Duodenal mucosa (tissue), 2 donors: ENCODE results near the gene KCTD4.

Source experiments
- H3K27ac ChIP-seq: one replicate; pipeline ENCODE4 v1.7.0; 2013; ENCODE audit warnings: low read depth, low read length
- H3K27me3 ChIP-seq, 2 donors: one replicate each; pipeline ENCODE4 v1.7.0; 2013; ENCODE audit warnings: low read length in 2 of 2, control low read depth in 1 of 2; ENCODE audit not compliant: insufficient read depth in 2 of 2, control insufficient read depth in 1 of 2
- H3K36me3 ChIP-seq, 2 donors: one replicate each; pipeline ENCODE4 v1.7.0; 2013; ENCODE audit warnings: low read length in 2 of 2, control low read depth in 1 of 2; ENCODE audit not compliant: insufficient read depth in 2 of 2, control insufficient read depth in 1 of 2
- H3K4me1 ChIP-seq, 2 donors: one replicate each; pipeline ENCODE4 v1.7.0; 2013; ENCODE audit warnings: low read length in 2 of 2, control low read depth in 1 of 2; ENCODE audit not compliant: insufficient read depth in 2 of 2, control insufficient read depth in 1 of 2
- H3K4me3 ChIP-seq, 2 donors: one replicate each; pipeline ENCODE4 v1.7.0; 2013; ENCODE audit warnings: low read length in 2 of 2, low read depth in 1 of 2
- H3K9ac ChIP-seq, 2 donors: one replicate each; pipeline ENCODE4 v1.7.0; 2013; ENCODE audit warnings: low read length in 2 of 2, low read depth in 1 of 2
- H3K9me3 ChIP-seq, 2 donors: one replicate each; pipeline ENCODE4 v1.7.0; 2013; ENCODE audit warnings: low read length in 2 of 2, control low read depth in 1 of 2; ENCODE audit not compliant: control insufficient read depth in 1 of 2

KCTD4 gene

DNA sequence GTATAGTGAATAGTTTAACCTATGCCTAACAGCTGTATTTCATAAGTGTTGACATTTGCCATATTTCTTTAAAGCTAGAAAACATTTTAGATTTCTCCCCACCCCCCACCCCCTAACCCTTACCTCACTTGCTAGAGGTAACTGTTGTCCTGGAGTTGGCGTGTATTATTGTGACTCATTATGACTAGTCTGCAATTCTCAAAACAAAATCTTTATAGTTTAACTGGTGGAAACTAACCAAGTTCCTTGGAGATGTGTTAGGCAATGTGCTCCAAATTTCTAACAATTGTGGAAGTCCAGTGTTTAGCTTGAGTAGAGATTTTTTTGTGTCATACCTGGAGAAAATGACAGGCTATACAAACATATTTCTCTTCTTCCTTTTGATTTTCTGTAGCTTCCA, 38.0 kb downstream of the KCTD4 start:
- Histone ChIP-seq H3K9ac (no peak overlapping the region), H3K4me1 (peaks cover 0 to under 1% of the 10 kb centered on the region in 2 donors), H3K27ac (no peak overlapping the region), H3K36me3 (peaks cover 0 to 6% of the 10 kb centered on the region in 2 donors), H3K9me3 (no peaks in the 10 kb centered on the region), H3K4me3 (no peak overlapping the region), H3K27me3 (no peaks in the 10 kb centered on the region)

GRCh38 chr13:45162194-45162593, 38.7 kb downstream of the KCTD4 start:
- Histone ChIP-seq H3K4me3 (no peak overlapping the region), H3K9ac (no peak overlapping the region), H3K27me3 (no peaks in the 10 kb centered on the region), H3K36me3 (peaks cover 0 to 6% of the 10 kb centered on the region in 2 donors), H3K27ac (no peak overlapping the region), H3K9me3 (no peaks in the 10 kb centered on the region), H3K4me1 (no peaks in the 10 kb centered on the region)

DNA sequence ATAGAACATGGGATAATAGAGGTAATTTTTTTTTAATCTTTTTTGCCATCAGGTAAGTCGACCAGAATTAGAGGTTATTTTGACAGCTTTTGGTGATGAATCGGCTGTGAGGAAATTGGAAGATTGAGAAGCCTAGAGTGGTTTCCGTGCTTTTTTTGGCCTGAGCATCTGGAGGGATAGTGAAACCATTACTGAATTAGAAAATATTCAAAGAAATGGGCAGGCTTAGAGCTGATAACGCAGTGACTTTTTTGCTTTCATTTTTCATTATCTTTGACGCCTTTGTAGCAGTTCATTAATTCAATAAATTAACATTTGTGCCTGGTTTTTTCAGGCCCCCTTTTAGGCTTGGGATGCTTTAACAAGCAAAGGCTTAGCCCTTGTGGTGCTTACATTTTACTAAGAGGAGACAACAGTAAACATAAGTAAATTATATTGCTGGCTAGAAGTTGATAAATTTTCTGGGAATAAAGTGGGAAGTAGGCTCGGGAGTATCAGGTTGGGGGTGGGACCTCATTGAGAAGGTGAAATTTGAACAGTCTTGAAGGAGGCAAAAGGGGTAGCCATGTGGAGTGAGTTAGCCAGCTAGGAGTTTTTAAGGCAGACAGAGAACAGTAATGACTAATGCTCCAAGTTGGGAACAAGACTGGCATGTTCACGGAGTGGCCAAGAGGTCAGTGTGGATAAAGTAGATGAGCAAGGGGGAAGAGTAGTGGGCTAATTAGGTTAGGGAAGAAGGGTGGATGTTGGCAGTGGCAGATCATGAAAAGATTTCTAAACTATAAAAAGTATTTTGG, 44.1 kb downstream of the KCTD4 start:
- no peak overlapping the region for H3K4me3 ChIP-seq
- H3K4me1 ChIP-seq, result no peaks in the 10 kb centered on the region
- no peaks in the 10 kb centered on the region for H3K9me3 ChIP-seq
- no peaks in the 10 kb centered on the region for H3K27me3 ChIP-seq
- peaks cover 0 to 6% of the 10 kb centered on the region in 2 donors for H3K36me3 ChIP-seq
- no peak overlapping the region for H3K9ac ChIP-seq
- H3K27ac ChIP-seq, result no peak overlapping the region

GRCh38 chr13:45149964-45150363, 50.9 kb downstream of the KCTD4 start:
- H3K9ac ChIP-seq, result no peak overlapping the region
- no peaks in the 10 kb centered on the region for H3K9me3 ChIP-seq
- H3K4me3 ChIP-seq, result no peak overlapping the region
- H3K27me3 ChIP-seq, result no peaks in the 10 kb centered on the region
- no peak overlapping the region for H3K27ac ChIP-seq
- no peaks in the 10 kb centered on the region for H3K36me3 ChIP-seq
- peaks cover 0 to 4% of the 10 kb centered on the region in 2 donors for H3K4me1 ChIP-seq

DNA sequence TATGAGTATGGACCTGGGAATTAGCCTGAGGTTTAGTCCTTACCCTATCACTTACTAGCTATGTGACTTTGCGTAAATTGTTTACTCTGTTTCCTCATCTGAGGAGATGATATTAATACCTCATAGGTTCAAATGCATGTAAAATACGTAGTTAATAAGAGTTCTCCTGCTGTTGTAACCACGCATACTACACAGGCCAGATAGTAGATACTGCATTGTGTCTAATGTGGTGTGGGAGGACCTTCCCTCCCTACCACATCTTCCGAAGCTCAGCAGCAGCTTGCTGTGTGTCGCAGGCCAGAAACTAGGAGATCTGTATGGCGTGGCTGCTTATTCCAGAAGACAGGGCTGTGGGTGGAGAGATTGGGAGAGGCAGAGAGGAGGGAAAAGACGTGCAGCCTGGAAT, 57.5 kb downstream of the KCTD4 start:
- Histone ChIP-seq H3K9me3 (no peaks in the 10 kb centered on the region), H3K36me3 (peaks cover 1 to 6% of the 10 kb centered on the region in 2 donors), H3K4me3 (no peak overlapping the region), H3K9ac (no peak overlapping the region), H3K27ac (no peak overlapping the region), H3K4me1 (peaks cover 10 to 18% of the 10 kb centered on the region in 2 donors), H3K27me3 (no peaks in the 10 kb centered on the region)
